ENCODE measurements around the gene TRIM22.

Gene TRIM22

DNA sequence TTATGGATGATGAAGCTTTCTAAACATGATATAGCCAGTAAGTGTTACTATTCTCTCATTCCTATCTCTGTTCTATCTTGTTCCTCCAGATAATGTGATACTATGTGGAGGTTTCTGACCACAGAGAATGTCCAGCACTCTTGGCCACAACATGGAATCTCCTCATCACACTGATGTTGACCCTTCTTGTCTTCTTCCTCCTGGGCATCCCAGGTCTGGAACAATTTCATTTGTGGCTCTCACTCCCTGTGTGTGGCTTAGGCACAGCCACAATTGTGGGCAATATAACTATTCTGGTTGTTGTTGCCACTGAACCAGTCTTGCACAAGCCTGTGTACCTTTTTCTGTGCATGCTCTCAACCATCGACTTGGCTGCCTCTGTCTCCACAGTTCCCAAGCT is 36.8 kb downstream of the TRIM22 start:
- DNase-seq, result no peak
- Histone ChIP-seq H3K9me3 (replicated peaks; ENCODE audit: insufficient read depth, low read length) (no peaks in the 10 kb centered on the region), H3K4me2 (ENCODE audit: low read depth, low read length) (no peak overlapping the region), H3K36me3 (replicated peaks; ENCODE audit: insufficient read depth, low read length) (no peaks in the 10 kb centered on the region), H4K20me1 (ENCODE audit: insufficient read depth, low read length) (no peaks in the 10 kb centered on the region), H3K9ac (ENCODE audit: low read length) (no peak overlapping the region), H3K9me2 (replicated peaks; ENCODE audit: insufficient read depth, low read length) (no peaks in the 10 kb centered on the region), H3K4me3 (ENCODE audit: low read length) (no peak overlapping the region), H3K4me1 (ENCODE audit: low read length) (no peaks in the 10 kb centered on the region), H3K27ac (ENCODE audit: low read length) (no peak overlapping the region), H2AFZ (ENCODE audit: low read length) (no peak overlapping the region), H3K79me2 (ENCODE audit: low read length) (no peaks in the 10 kb centered on the region), H3K27me3 (replicated peaks; ENCODE audit: insufficient read depth, low read length) (no peaks in the 10 kb centered on the region), H3F3A (ENCODE audit: insufficient read depth, low read length) (no peaks in the 10 kb centered on the region)
- TF ChIP-seq EZH2 (optimal IDR thresholded peaks at IDR 0.05; ENCODE audit: low read depth, low read length), result no peak
- TF ChIP-seq EZH2phosphoT487 (IDR thresholded peaks at IDR 0.05; ENCODE audit: low read length), result no peak
- TF ChIP-seq CTCF (IDR thresholded peaks at IDR 0.05; ENCODE audit: low read length), result no peak

DNA sequence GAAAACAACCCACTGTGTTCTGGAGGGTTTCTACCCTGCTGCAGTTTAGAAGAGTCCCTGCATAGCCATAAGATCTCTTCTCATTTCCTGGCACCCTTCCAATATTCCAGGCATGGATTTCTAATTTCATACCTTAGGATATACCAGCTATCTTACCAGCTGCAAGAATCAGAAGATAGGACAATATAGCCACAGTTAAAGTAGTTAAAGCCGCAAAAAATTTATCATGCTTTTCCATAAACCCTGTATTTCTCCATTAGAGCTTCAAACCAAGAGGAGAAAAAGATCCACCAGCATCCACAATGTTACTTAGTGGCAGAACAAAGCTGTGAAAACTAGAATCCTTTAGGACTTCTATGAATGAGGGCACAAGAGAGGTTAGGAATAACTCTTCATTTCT is 38.1 kb downstream of the TRIM22 start:
- Histone ChIP-seq H3K27ac (ENCODE audit: low read length) (no peak overlapping the region), H3K9ac (ENCODE audit: low read length) (no peak overlapping the region), H3K79me2 (ENCODE audit: low read length) (no peaks in the 10 kb centered on the region), H3K4me2 (ENCODE audit: low read depth, low read length) (no peak overlapping the region), H3K27me3 (replicated peaks; ENCODE audit: insufficient read depth, low read length) (no peaks in the 10 kb centered on the region), H2AFZ (ENCODE audit: low read length) (no peak overlapping the region), H3K9me3 (replicated peaks; ENCODE audit: insufficient read depth, low read length) (no peaks in the 10 kb centered on the region), H4K20me1 (ENCODE audit: insufficient read depth, low read length) (no peaks in the 10 kb centered on the region), H3K4me3 (ENCODE audit: low read length) (no peak overlapping the region), H3K36me3 (replicated peaks; ENCODE audit: insufficient read depth, low read length) (no peaks in the 10 kb centered on the region), H3F3A (ENCODE audit: insufficient read depth, low read length) (no peaks in the 10 kb centered on the region), H3K9me2 (replicated peaks; ENCODE audit: insufficient read depth, low read length) (no peaks in the 10 kb centered on the region), H3K4me1 (ENCODE audit: low read length) (no peaks in the 10 kb centered on the region)
- DNase-seq, result no peak
- no peak for TF ChIP-seq EZH2 (optimal IDR thresholded peaks at IDR 0.05; ENCODE audit: low read depth, low read length)
- no peak for TF ChIP-seq EZH2phosphoT487 (IDR thresholded peaks at IDR 0.05; ENCODE audit: low read length)
- TF ChIP-seq CTCF (IDR thresholded peaks at IDR 0.05; ENCODE audit: low read length), result no peak

DNA sequence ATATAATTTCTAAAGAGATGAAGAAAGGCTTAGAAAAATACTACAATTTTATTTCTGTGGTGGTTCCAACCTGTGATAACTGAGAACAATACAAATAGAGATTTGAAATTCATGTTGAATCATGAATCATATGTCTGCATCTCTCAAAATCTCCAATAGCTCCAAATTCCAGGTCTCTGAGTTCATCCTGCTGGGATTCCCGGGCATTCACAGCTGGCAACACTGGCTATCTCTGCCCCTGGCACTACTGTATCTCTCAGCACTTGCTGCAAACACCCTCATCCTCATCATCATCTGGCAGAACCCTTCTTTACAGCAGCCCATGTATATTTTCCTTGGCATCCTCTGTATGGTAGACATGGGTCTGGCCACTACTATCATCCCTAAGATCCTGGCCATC is 46.8 kb downstream of the TRIM22 start, which contains the start of gene OR56B1:
Gene OR56B1 (plus strand): TSS at position 53 of the 400 bp plus-strand sequence. CDS start 69 bp downstream, at position 122.
- TF ChIP-seq EZH2 (optimal IDR thresholded peaks at IDR 0.05; ENCODE audit: low read depth, low read length) (no peak), CTCF (IDR thresholded peaks at IDR 0.05; ENCODE audit: low read length) (no peak)
- Histone ChIP-seq H3K27ac (ENCODE audit: low read length) (no peak within 1 kb of the TSS), H3K4me2 (ENCODE audit: low read depth, low read length) (no peak within 1 kb of the TSS), H3K9me2 (replicated peaks; ENCODE audit: insufficient read depth, low read length) (no peaks in the 10 kb centered on the region), H2AFZ (ENCODE audit: low read length) (no peak within 1 kb of the TSS), H3K4me1 (ENCODE audit: low read length) (no peaks in the 10 kb centered on the region), H3K79me2 (ENCODE audit: low read length) (no peaks in the 10 kb centered on the region), H3F3A (ENCODE audit: insufficient read depth, low read length) (no peaks in the 10 kb centered on the region), H3K4me3 (ENCODE audit: low read length) (no peak within 1 kb of the TSS), H3K9me3 (replicated peaks; ENCODE audit: insufficient read depth, low read length) (no peaks in the 10 kb centered on the region), H3K27me3 (replicated peaks; ENCODE audit: insufficient read depth, low read length) (no peaks in the 10 kb centered on the region), H3K9ac (ENCODE audit: low read length) (no peak within 1 kb of the TSS), H3K36me3 (replicated peaks; ENCODE audit: insufficient read depth, low read length) (no peaks in the 10 kb centered on the region), H4K20me1 (ENCODE audit: insufficient read depth, low read length) (no peaks in the 10 kb centered on the region)
- no peak for DNase-seq
